ENCODE measurements around the gene ZNF23. TPM values are rescaled to one million over a fixed set of nuclear protein-coding genes. Genes with fewer than 3 reads are reported as not detected.

Gene ZNF23
- total RNA-seq, 1 experiment from 2014 or later: 9.6 TPM

DNA sequence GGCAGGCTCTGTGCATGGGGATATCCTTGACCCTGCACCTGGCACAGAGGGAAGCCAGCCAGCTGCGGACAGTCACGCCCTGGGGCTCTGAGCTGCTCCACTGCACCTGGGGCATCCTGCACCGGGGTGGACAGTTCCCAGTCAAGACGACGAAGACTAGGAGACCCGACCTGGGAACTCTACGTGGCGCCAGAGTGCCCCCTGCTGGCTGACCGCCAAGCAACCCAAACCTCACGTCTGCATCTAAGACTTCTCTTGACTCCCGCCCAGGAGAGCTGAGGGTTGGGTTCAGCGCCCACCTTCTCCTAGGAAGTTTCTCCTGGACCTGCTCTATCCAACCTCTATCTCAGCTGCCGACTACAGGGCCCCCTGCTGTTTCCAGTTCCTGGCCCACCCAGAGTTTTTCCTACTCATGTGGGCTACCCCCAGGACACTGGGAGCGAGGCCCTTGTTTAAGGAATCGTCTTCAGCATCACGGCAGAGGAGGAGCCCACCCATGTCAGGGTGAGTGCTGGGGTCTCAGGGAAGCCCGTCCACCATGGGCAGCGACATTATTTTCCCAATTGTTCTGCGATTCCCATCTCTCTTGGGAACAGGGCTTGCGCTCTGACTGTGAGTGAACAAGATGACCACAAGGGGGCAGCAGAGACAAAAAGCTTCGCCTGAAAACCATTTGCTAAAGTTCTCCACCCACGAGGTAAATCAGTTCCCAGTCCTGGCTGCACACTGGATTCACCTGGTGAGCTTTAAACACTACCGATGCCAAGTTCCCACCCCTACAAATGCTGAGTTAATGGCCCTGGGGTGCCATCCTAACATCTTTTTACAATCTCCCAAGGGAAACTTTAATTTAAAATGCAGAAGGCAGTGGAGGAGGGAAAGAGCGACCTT lies 49.5 kb downstream of the ZNF23 start:
- no peak overlapping the region for H3K18ac ChIP-seq (ENCODE audit: insufficient read length, low read depth, low read length)
- peak; percentile 91 for DNase-seq
- peak overlapping the region; percentile 88 for H2AFZ ChIP-seq (ENCODE audit: low read length)
- H3K79me2 ChIP-seq (ENCODE audit: insufficient read depth, low read length): no peaks in the 10 kb centered on the region
- Mint-ChIP-seq H3K9me3 (no peaks in the 10 kb centered on the region), H3K27me3 (ENCODE audit: low read depth) (peaks cover 24% of the 10 kb centered on the region), H3K27ac (peak overlapping the region in 2 of 3 experiments; percentile 40 to 86; a peak in 3 of 7 replicates), H3K4me1 (peaks cover 8 to 9% of the 10 kb centered on the region in 2 experiments), H3K4me3 (peak overlapping the region; percentile 65 to 76), H3K36me3 (ENCODE audit: insufficient read depth in 1 of 3, low read depth in 3 of 3) (no peaks in the 10 kb centered on the region; a peak in 1 of 7 replicates)
- H4K91ac ChIP-seq (ENCODE audit: insufficient read length, low read depth, low read length): no peak overlapping the region
- H3K4me1 ChIP-seq (ENCODE audit: insufficient read depth, low read length): no peaks in the 10 kb centered on the region
- peak overlapping the region; percentile 62 for H3K4me2 ChIP-seq (ENCODE audit: insufficient read depth, insufficient read length, low read length)
- no peak overlapping the region for H3K9ac ChIP-seq (ENCODE audit: extremely low read depth, insufficient read length, low read length)
- no peak overlapping the region for H2AK5ac ChIP-seq (ENCODE audit: insufficient read length, low read length)
- H3K14ac ChIP-seq (ENCODE audit: insufficient read depth, low read length): peak overlapping the region; percentile 70; the same call in 1 of the 2 replicates
- no peak overlapping the region for H3T11ph ChIP-seq (ENCODE audit: low read length)
- H4K20me1 ChIP-seq (ENCODE audit: control insufficient read depth, insufficient read depth, insufficient read length): no peaks in the 10 kb centered on the region
- no peak overlapping the region for H4K5ac ChIP-seq (ENCODE audit: insufficient read length, low read depth, low read length)
- no peaks in the 10 kb centered on the region for H3K9me3 ChIP-seq (ENCODE audit: control insufficient read depth, low read depth, low read length)
- H3K56ac ChIP-seq (ENCODE audit: insufficient read length, low read depth, low read length): no peak overlapping the region
- no peak overlapping the region for H2BK120ac ChIP-seq (ENCODE audit: low read depth, low read length, poor library complexity, severe bottlenecking)
- no peak overlapping the region for H2BK12ac ChIP-seq (ENCODE audit: insufficient read length, low read depth, low read length)
- H3K23me2 ChIP-seq (ENCODE audit: insufficient read length, low read depth, low read length, poor library complexity, severe bottlenecking): peaks cover 6% of the 10 kb centered on the region
- TF ChIP-seq, protein P1, sequence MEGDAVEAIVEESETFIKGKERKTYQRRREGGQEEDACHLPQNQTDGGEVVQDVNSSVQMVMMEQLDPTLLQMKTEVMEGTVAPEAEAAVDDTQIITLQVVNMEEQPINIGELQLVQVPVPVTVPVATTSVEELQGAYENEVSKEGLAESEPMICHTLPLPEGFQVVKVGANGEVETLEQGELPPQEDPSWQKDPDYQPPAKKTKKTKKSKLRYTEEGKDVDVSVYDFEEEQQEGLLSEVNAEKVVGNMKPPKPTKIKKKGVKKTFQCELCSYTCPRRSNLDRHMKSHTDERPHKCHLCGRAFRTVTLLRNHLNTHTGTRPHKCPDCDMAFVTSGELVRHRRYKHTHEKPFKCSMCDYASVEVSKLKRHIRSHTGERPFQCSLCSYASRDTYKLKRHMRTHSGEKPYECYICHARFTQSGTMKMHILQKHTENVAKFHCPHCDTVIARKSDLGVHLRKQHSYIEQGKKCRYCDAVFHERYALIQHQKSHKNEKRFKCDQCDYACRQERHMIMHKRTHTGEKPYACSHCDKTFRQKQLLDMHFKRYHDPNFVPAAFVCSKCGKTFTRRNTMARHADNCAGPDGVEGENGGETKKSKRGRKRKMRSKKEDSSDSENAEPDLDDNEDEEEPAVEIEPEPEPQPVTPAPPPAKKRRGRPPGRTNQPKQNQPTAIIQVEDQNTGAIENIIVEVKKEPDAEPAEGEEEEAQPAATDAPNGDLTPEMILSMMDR (conservative IDR thresholded peaks at IDR 0.05): peak; percentile 75
- no peak overlapping the region for H2BK15ac ChIP-seq (ENCODE audit: low read depth, low read length)
- no peak overlapping the region for H4K8ac ChIP-seq (replicated peaks; ENCODE audit: insufficient read length, low read depth, low read length)
- H3K27ac ChIP-seq (ENCODE audit: insufficient read length, low read depth, low read length): no peak overlapping the region
- no peak overlapping the region for H3K4ac ChIP-seq (ENCODE audit: low read depth, low read length)
- no peak overlapping the region for H2BK5ac ChIP-seq (ENCODE audit: insufficient read length, low read length)
- no peak overlapping the region for H2BK20ac ChIP-seq (ENCODE audit: low read depth, low read length, poor library complexity, severe bottlenecking)
- H3K79me1 ChIP-seq (ENCODE audit: insufficient read depth, low read depth, low read length, poor library complexity, severe bottlenecking): no peaks in the 10 kb centered on the region
- H3K23ac ChIP-seq (ENCODE audit: insufficient read length, low read depth, low read length): no peak overlapping the region
- WGBS (ENCODE audit: extremely low coverage, insufficient read length, low lambda C conversion rate): no CpG with 5 or more reads among the region's 24 CpGs
- no peaks in the 10 kb centered on the region for H3K27me3 ChIP-seq (ENCODE audit: insufficient read depth, low read length)
